AG10803 (cell line): ENCODE results near the gene C11orf52.
A peak's percentile ranks its signal among the peaks of the same experiment; 100 is the strongest.

Experiments used
- DNase-seq: peaks from one replicate; pipeline ENCODE4 v3.0.0; 2010; ENCODE audit warnings: low read depth
- H3K4me3 ChIP-seq: 2 replicates; pipeline ENCODE4 v1.5.1; 2011; ENCODE audit warnings: mild to moderate bottlenecking, low read length, control low read depth
- TF ChIP-seq, protein P1 (sequence below): conservative IDR thresholded peaks from 2 replicates; pipeline ENCODE4 v1.5.1; 2011; ENCODE audit warnings: mild to moderate bottlenecking, low read length, control low read depth, inconsistent platforms

C11orf52 gene

DNA sequence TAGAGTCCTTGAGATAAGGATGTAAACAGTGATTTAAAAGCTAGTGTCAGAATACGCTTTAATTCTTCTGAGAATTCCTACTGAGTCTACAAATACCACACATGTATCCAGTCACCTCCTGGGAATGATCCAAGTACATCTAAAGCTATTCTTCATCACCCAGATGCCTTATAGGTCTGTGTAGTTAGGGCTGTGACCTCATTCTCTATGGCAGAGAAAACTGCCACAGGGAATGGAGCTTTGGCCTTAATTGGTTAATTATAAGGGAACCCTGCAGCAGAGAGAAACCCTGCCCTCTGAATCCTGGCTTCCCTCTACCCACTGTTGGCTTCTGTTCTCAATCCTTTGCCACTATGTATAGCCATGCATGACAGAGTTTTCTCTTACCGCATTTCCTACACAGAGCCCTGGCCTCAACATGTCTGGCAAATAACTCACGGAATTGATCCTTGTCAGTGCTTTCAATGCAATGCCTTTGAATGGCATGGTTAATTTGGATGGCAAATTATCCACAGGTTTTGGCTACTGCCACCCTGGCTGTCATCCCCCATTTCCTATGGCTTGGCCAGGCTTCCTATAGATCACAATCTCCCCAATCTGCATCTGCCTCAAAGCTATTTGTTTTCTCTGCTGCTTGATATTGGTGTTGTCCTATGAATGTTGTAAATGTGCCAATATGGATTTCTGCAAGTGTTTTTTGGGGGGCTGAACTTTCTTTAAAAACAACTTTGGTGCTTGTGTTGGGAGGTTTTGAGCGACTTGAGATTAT lies 21.3 kb downstream of the C11orf52 start:
- peak; percentile 87 for DNase-seq
- H3K4me3 ChIP-seq, result no peak overlapping the region
- TF ChIP-seq, protein P1, sequence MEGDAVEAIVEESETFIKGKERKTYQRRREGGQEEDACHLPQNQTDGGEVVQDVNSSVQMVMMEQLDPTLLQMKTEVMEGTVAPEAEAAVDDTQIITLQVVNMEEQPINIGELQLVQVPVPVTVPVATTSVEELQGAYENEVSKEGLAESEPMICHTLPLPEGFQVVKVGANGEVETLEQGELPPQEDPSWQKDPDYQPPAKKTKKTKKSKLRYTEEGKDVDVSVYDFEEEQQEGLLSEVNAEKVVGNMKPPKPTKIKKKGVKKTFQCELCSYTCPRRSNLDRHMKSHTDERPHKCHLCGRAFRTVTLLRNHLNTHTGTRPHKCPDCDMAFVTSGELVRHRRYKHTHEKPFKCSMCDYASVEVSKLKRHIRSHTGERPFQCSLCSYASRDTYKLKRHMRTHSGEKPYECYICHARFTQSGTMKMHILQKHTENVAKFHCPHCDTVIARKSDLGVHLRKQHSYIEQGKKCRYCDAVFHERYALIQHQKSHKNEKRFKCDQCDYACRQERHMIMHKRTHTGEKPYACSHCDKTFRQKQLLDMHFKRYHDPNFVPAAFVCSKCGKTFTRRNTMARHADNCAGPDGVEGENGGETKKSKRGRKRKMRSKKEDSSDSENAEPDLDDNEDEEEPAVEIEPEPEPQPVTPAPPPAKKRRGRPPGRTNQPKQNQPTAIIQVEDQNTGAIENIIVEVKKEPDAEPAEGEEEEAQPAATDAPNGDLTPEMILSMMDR, result no peak

DNA sequence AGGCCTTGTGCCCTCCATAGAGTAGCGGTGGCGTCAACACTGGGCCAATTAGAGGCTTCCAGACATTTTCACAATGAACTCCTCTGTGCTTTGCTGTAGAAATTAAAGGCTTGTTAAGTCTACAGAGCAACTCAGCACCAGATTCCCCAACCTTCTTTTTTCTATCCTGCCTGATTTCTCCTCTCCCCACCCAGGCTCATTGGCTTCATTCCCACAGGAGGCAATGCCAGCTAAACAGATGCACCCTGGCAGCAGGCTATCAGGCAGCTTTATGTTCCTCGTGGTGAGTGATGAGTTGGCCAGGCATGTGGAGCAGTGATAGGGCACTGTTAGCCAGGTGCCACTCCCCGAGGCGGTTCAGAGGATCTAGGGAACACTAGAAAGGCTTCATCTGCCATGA lies 23.2 kb downstream of the C11orf52 start:
- TF ChIP-seq, protein P1, result no peak
- DNase-seq, result no peak
- no peak overlapping the region for H3K4me3 ChIP-seq

DNA sequence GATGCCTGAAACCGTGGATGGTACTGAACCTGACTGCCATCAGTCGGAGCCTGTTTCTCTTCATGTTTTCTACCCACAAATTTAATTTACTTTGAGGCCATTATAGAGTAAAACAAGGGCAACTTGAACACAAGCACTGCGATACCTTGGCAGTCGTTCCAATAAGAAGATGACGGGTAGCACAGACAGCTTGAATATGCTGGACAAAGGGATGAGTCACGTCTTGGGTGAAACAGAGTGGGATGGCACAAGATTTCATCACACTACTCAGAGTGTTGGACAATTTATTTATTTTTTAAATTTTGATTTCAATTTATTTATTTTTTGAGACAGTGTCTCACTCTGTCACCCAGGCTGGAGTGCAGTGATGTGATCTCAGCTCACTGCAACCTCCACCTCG lies 24.1 kb downstream of the C11orf52 start:
- no peak overlapping the region for H3K4me3 ChIP-seq
- DNase-seq, result peak; percentile 87
- TF ChIP-seq, protein P1, result no peak

DNA sequence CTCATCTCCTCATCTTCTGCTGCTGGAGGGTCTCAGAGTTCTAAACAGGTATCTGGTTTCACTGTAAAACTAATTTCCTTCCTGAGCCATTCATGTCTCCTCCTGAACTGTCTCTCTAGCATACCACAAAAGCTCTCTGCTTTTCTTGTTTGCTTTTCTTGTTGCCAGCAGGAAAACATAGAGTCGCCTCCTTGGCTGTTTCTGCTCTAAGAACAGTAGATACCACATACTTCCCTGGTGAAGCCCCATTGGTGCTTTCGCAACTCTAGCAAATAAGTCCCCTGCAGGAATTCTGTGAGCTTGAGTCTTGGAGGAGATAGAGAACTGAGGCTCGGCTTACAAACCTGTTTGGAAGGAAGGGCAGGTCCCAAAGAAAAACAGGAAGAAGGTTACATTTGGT lies 25.4 kb downstream of the C11orf52 start:
- H3K4me3 ChIP-seq, result no peak overlapping the region
- TF ChIP-seq, protein P1, result no peak
- DNase-seq, result peak; percentile 93

DNA sequence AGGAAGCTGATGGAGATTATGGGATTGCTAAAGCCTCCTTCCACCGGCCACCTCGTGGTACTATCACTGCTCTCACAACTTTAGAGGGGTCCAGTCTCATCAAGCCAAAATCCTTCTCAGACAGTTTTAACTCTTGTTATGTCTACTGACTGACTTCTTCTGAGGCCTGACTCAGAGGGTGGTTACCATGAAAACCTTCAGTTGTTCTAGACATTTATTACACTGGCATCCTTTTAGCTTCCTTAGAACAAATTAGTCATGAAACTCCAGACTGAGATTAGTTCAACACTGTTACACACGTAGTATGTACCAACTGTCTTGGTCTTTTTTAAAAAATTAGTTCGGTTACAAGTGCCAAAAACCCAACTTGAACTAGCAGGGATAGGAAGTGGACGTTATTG lies 25.9 kb downstream of the C11orf52 start:
- no peak overlapping the region for H3K4me3 ChIP-seq
- peak; percentile 93 for DNase-seq
- TF ChIP-seq, protein P1, result no peak

DNA sequence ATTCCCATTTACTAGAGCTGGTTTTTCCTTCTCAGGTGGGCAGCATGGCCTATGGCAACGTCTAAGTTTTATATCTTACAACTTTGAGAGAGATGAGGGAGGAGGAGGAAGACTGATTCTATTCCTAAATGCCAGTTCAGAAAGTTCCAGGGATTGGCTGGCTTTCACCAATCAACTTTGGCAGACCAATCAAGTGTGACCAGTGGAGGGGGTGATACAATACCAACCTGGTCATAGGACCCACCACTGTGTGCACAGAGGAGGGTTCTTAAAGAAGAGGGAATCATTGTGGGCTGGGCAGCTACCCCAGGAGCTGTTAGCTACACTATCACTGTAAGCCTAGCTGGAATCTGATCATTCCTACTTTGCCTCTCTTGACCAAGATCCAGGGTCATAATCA lies 26.5 kb downstream of the C11orf52 start:
- no peak overlapping the region for H3K4me3 ChIP-seq
- DNase-seq, result no peak
- TF ChIP-seq, protein P1, result no peak

DNA sequence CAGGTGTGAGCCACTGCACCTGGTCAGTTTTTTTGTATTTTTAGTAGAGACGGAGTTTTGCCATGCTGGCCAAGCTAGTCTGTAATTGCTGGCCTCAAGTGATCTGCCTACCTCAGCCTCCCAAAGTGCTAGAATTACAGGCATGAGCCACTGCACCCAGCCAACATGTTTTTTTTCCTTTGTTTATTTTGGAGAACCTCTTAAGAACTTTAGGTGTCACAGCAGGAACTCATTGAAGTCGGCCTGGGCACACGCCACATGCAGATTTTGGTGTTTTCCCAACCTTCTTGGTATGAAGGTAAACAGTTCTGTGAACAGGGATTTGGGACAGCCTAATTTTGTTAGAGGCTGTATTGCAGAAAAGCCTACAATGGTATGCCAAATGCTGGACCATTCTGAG lies 27.8 kb downstream of the C11orf52 start:
- DNase-seq, result no peak
- TF ChIP-seq, protein P1, result no peak
- no peak overlapping the region for H3K4me3 ChIP-seq
